Right kidney (tissue), 1 donor: ENCODE measurements around the gene WDTC1.
"Not testable (repeated sequence)": the region's sequence is repeated elsewhere in the genome, so short reads cannot be mapped to it uniquely, and the experiment has no call there.

Experiments used
- DNase-seq: peaks from one replicate; pipeline ENCODE4 v3.0.0-alpha.2; 2016

WDTC1 gene

GRCh38 chr1:27243665-27244064, 9.2 kb downstream of the WDTC1 start:
- not testable (repeated sequence) for DNase-seq

GRCh38 chr1:27246194-27246593, 11.8 kb downstream of the WDTC1 start:
- no peak for DNase-seq

DNA sequence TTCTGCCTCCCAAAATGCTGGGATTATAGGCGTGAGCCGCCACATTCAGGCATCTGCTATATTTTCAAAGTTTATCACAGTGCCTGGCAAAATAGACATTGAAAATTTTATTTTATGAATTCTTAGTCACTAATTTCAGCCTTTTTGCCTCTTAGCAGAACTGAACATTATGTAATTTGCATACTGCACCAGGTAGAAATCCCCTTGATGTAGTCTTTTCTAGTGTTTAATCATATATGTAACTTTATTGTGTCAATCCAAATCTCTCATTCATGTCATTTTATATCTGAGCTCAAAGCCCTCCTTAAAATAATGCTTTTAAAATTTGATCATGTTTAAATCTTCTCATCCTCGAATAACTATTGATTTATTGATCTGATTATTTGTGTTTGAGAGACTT, 19.2 kb downstream of the WDTC1 start:
- no peak for DNase-seq

DNA sequence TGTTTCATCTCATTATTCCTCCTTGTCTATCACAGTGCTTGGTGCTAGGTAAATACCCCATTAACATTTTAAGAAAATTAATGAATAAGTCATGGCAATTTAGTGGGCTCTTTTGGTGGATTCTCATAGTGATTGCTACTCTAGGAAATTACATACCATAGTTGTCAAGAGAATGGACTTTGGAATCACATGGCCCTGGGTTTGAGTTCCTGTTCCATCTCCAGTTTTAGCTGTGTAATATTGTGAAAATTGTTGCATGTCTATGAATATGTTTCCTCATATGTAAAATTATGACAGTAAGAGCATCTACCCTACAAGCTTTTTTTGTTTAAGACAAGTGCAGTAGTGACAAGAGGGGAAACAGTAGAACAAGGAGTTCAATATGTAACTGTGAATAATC, 20.7 kb downstream of the WDTC1 start:
- DNase-seq = no peak

DNA sequence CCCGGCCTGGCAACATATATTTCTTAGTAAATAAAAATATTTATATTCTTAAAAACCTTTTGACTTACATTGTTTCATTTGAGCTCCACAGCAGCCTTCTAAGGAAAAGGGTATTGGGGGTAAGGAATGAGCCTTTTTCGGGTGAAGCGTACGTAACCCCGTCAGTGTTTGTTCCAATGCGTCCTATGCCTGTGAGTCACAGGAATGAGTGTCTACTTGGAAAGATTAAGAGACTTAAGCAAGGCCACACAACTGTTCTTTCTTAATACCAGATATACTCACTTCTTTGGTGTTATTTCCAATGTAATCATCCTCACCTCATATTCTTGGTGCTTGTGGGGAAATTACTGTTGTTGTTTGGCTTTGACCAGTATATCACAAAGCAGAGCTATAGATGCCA, 22.7 kb downstream of the WDTC1 start:
- no peak for DNase-seq

DNA sequence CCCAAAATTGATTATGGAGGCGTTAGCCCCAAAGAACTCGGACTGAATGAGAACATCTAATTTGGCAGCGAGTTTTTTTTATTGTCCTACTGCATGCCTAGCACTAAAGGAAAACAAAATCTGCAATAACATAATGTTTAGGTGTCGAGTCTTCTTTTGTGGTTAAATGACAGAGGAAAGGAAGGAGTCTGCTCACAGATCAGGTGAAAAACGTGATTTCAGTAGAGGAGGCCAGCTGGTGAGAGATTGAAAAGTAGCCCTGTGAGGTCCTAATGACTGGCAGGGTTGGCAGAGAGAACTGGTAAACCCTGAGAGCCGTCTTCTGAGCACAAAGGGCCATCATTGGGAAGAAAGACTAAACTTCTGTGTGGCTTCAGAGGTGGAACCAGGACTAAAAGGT, 24.2 kb downstream of the WDTC1 start:
- no peak for DNase-seq

DNA sequence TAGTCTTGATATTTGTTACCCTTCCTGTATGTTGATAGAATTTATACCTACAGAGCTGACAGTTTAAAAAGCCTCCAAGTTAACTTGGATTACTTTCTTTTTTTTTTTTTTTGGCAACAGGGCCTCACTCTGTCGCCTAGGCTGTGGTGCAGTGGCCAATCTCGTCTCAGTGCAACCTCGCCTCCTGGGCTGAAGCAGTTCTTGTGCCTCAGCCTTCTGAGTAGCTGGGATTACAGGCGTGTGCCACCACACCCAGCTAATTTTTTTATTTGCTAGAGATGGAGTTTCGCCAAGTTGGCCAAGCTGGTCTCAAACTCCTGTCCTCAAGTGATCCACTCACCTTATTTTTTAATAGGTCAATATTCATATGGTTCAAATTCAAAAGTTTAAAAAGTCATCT, 32.7 kb downstream of the WDTC1 start:
- no peak for DNase-seq

DNA sequence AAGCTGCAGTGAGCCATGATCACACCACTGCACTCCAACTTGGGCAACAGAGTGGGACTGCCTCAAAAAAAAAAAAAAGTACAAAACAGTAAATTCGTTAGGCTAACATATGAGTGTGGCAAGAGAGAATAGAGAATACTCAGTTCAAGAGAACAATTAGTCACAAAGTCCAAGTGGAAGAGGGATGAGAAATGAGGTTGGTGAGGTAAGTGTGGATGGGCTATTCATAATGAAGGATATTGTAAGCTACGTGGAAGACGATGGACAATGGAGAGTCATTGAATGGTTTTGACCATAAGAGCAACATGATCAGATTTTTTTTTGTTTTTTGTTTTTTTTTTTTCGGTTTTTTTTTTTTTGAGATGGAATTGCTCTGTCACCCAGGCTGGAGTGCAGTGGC, 34.8 kb downstream of the WDTC1 start:
- DNase-seq = no peak

GRCh38 chr1:27274204-27274603, 39.8 kb downstream of the WDTC1 start:
- DNase-seq = no peak

- no peak for DNase-seq
These were observed 41.3 kb downstream of the WDTC1 start for GRCh38 chr1:27275696-27276095.

DNA sequence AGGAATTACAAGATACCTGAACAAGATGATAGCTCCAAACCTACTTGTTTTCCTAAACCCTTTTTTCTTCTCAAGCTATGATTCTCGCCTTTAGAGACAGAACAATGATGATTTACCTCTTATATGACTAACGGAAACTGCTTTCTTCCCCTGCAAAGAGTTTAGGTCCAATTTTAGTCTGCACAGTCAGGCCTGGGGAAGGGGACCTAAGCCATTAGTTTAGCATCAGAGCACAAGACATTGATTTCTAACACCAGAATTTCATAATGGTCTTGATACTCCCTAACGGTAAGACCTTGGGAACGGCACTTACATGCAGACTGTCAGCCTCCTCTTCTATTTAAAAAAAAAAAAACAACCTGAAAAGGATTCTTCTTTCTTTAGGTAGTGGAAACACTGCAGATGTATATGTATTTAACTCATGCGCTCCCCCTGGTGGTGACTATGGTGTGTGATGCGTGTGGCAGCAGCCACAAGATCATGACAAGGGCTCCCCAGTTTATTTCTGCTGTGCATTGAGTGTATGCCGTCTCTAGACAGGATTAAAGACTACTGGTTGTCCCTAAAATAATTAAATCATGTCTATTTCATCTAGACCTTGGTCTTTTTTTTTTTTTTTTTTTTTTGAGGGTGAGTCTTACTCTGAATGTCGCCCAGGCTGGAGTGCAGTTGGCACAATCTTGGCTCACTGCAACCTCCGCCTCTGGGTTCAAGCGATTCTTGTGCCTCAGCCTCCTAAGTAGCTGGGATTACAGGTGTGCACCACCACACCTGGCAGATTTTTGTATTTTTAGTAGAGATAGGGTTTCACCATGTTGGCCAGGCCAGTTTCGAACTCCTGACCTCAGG, 50.2 kb downstream of the WDTC1 start:
- no peak for DNase-seq

GRCh38 chr1:27285274-27285660, 50.8 kb downstream of the WDTC1 start:
- no peak for DNase-seq

DNA sequence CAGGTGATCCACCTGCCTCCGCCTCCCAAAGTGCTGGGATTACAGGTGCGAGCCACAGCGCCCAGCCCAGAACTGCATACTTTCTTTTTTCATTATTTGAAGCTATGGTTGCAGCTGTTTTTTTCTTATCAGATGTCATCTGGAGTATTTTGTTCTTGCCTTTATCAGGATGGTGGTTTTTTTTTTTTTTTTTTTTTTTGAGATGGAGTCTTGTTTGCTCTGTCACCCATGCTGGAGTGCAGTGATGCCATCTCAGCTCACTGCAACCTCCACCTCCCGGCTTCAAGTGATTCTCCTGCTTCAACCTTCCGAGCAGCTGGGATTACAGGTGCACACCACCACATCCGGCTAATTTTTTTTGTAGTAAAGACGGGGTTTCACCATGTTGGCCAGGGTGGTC, 51.4 kb downstream of the WDTC1 start:
- DNase-seq = not testable (repeated sequence)

DNA sequence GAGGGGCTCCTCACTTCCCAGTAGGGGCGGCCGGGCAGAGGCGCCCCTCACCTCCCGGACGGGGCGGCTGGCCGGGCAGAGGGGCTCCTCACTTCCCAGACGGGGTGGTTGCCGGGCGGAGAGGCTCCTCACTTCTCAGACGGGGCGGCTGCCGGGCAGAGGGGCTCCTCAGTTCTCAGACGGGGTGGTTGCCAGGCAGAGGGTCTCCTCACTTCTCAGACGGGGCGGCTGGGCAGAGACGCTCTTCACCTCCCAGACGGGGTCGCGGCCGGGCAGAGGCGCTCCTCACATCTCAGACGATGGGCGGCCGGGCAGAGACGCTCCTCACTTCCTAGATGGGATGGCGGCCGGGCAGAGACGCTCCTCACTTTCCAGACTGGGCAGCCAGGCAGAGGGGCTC, 54.7 kb downstream of the WDTC1 start:
- DNase-seq = not testable (repeated sequence)

GRCh38 chr1:27290581-27290980, 56.1 kb downstream of the WDTC1 start:
- no peak for DNase-seq

- no peak for DNase-seq
These were observed 57.7 kb downstream of the WDTC1 start for GRCh38 chr1:27292106-27292505.

DNA sequence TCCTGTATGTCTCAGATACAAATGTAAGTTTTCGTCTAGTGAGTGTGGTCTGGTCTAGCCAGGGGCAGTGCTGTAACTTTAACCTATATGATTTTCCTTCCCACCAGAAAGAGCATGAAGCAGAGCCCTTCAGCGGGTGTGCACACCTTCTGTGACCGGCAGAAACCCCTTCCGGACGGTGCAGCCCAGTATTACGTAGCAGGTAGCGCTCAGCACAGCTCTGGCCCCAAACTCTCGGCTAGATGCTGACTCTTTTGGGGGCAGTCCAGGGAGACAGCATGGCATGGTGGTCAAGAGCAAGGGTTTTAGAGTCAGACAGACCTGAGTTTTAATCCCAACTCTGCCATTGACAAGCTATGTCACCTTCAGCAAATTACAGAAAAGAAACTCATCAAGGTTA, 59.5 kb downstream of the WDTC1 start:
- no peak for DNase-seq

DNA sequence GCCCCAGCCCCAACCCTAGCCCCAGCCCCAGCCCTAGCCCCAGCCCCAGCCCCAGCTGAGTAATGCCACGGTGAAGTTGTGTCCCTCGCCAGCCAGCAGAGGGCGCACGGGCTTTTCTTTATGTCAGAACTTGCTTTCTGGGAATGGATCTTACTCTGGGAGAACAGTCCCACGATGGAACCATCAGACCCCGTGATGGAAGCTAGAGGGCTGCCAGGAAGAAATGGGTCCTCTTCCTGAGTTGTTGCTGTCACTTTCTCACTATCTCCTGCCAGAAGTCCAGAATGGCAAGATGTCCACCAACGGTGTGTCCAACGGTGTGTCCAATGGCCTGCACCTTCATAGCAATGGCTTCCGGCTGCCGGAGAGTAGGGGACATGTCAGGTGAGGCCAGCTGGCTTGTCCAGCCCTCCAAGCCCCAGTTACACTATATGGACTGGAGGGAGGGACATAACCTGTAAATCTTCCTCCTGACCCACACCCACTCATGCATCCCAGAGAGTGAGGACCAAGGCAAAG, 62.4 kb downstream of the WDTC1 start:
- DNase-seq = no peak

DNA sequence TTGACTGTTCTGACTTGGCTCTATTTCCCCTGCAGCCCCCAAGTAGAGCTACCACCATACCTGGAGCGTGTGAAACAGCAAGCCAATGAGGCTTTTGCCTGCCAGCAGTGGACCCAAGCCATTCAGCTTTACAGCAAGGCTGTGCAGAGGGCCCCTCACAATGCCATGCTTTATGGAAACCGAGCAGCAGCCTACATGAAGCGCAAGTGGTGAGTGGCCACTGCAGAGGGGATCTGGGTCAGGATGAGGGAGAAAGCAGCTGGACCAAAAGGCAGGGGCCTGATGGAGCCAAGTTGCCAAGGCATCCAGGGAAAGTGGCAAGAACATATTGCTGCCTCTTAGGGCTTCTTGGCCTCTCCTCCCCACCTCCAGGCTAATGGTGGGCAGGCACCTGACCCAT, 63.5 kb downstream of the WDTC1 start:
- DNase-seq = no peak

DNA sequence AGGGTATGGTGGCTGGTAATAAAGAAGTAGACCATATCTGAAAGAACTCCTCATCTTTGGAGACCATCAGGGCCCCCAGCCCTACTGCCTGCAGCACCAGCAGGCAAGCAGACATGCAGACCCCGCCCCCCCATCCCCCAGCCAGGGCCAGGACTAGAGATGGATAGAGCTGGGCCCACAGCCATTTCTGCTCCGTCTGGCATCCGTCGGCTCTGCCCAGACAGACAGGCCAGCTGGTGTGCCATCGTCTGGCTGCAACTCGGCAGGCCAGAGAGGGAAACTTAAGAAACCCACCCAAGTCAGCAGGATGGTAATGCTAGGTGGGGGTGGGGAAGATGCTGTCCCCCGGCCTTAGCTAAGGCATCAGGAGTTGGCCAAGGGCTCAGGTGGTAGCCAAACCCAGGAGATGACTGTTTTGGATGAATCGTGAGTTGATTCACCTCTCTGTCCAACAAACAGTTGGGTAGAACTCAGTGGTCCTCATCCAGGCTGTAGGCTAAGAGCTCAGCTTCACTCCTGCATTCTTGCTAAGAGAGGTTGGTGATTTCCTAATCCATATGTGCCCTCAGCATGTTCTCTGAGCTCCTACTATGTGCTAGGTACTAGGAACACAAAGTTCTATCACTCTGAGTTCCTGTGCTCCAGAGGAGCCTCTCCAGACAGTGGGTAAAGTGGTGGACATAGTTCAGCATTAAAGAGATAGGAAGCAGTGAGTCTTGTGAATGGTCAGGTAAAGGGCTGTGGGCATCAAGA, 64.4 kb downstream of the WDTC1 start:
- no peak for DNase-seq

DNA sequence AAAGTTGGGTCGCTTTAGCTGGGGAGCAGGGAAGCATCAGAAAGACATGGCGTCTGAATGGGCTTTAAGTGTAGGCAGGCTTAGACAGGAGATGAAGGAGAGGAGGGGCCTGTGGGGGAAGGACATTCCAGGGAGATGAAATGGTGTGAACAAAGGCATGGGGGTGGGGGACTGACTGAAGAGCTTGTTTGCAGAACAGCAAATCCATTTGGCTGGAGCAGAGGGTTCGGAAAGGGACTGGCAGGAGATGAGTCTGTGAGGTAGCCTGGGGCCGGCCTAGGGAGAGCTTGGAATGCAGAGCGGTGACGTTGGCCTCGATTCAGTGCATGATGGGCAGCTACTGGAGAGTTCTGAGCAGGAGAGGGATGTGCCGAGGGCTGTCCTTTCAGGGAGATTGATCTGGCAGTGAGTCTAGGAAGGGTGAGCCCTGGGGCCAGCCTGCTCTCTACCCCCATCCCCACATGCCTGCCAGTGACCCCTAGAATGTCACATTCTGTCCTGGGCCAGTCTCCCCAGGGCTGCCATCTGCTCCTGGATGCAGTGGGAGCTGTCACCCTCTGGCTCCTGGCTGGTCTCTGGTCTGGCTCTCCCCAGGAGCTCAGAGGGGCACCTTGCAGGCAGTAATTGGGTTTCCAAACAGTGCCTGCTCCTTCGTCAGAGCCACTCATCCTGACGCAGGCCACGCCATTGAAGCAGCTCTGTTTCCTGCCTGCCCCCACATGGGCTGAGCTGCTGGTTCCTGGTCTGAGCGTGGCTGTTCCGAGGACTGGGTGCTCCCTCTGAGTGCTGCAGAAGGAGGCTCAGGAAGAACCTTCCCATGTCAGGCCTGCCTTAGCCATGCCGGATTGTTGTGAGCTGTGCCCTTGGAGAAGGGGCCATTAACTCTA, 65.2 kb downstream of the WDTC1 start:
- peak; percentile 34 for DNase-seq

GRCh38 chr1:27300341-27301051, 66.1 kb downstream of the WDTC1 start:
- peak; percentile 88 for DNase-seq
